Gastroesophageal sphincter (tissue), 3 donors: Measurements from ENCODE around the gene PDK1.

Experiments used
- CTCF ChIP-seq, 4 experiments: fragments of 200-600 bp in 2 of 4; fragments of 450-650 bp in 2 of 4; sonication (generic) in 1 of 4; IDR thresholded peaks; one replicate each; pipeline ENCODE4 v1.5.1; 2017 to 2019; ENCODE audit warnings: antibody characterized with exemption in 4 of 4, mild to moderate bottlenecking in 2 of 4, moderate library complexity in 2 of 4
- POLR2AphosphoS5 ChIP-seq: sonication (generic); formaldehyde crosslinking; IDR thresholded peaks from one replicate; pipeline ENCODE4 v1.6.1; 2017; ENCODE audit warnings: antibody characterized with exemption

- TF ChIP-seq CTCF (IDR thresholded peaks at IDR 0.05) (no peak), POLR2AphosphoS5 (no peak)
Measured at GRCh38 chr2:172564376-172564775, 8.5 kb downstream of the PDK1 start.
